ENCODE data around the gene PGLYRP1. TPM values are rescaled to one million over a fixed set of nuclear protein-coding genes. Genes with fewer than 3 reads are reported as not detected.

Gene PGLYRP1
- total RNA-seq, 2 experiments from 2014 or later: not detected

GRCh38 chr19:46068345-46069258, 45.7 kb upstream of the PGLYRP1 start:
- no TSS peak for BruUV-seq (replicated peaks)
- Histone ChIP-seq H3K4me2 (ENCODE audit: low read length) (no peak overlapping the region), H3K9me2 (ENCODE audit: insufficient read depth, low read length) (no peaks in the 10 kb centered on the region)

DNA sequence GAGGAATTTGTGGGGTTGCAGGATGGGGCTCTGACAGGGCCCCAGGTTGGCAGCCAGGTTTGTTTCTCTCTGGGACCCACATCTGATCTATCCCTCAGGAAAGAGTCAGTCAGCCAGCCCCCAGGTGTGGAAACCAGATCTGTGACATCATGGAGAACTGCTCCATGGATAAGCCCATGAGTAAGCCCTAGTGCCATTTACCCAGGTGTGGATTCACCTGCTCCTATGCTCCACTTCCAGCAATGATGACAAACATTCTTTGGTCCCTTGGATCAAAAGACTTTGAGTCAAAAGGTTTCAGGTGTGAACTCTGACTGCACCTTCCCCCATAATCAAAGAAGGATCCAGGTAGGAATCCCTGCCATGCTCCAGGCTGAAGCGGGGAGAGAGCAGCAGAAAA, 44.8 kb upstream of the PGLYRP1 start:
- H2AFZ ChIP-seq (ENCODE audit: low read length): no peak overlapping the region
- H4K20me1 ChIP-seq (ENCODE audit: insufficient read depth, low read length): no peaks in the 10 kb centered on the region
- H3K36me3 ChIP-seq (ENCODE audit: insufficient read depth, low read length): no peaks in the 10 kb centered on the region
- ChIA-PET POLR2A (no interaction called here), CTCF (ENCODE audit: unreplicated experiment) (no interaction called here)
- no TSS peak for BruUV-seq (replicated peaks)
- intact Hi-C loops (cut with micrococcal nuclease; ENCODE audit: unreplicated experiment): no loop called here
- H3K9me3 ChIP-seq (ENCODE audit: low read length): no peaks in the 10 kb centered on the region
- no peak overlapping the region for H3K4me3 ChIP-seq (ENCODE audit: low read depth, low read length, poor library complexity, severe bottlenecking)
- no peak overlapping the region for H3K4me2 ChIP-seq (ENCODE audit: low read length)
- no peak for DNase-seq (ENCODE audit: low spot score)
- TF ChIP-seq CTCF (conservative IDR thresholded peaks at IDR 0.05; ENCODE audit: low read length) (no peak), EZH2phosphoT487 (IDR thresholded peaks at IDR 0.05; ENCODE audit: borderline replicate concordance, low read depth, low read length) (no peak)
- no peaks in the 10 kb centered on the region for H3K9me2 ChIP-seq (ENCODE audit: insufficient read depth, low read length)
- H3K79me2 ChIP-seq (ENCODE audit: insufficient read depth, low read depth, low read length): no peaks in the 10 kb centered on the region
- H3K27ac ChIP-seq (ENCODE audit: low read depth, low read length, poor library complexity, severe bottlenecking): no peak overlapping the region
- no peaks in the 10 kb centered on the region for H3K4me1 ChIP-seq (ENCODE audit: insufficient read depth, low read length, poor library complexity, severe bottlenecking)

More at GRCh38 chr19:46068345-46069258, 45.7 kb upstream of the PGLYRP1 start:
- Histone ChIP-seq H3K79me2 (ENCODE audit: insufficient read depth, low read depth, low read length) (no peaks in the 10 kb centered on the region), H3K36me3 (ENCODE audit: insufficient read depth, low read length) (no peaks in the 10 kb centered on the region), H4K20me1 (ENCODE audit: insufficient read depth, low read length) (no peaks in the 10 kb centered on the region), H3K9me3 (ENCODE audit: low read length) (no peaks in the 10 kb centered on the region), H3K4me3 (ENCODE audit: low read depth, low read length, poor library complexity, severe bottlenecking) (no peak overlapping the region), H3K27ac (ENCODE audit: low read depth, low read length, poor library complexity, severe bottlenecking) (no peak overlapping the region), H3K4me1 (ENCODE audit: insufficient read depth, low read length, poor library complexity, severe bottlenecking) (no peaks in the 10 kb centered on the region), H2AFZ (ENCODE audit: low read length) (no peak overlapping the region)
- DNase-seq (ENCODE audit: low spot score): no peak
- no peak for TF ChIP-seq EZH2phosphoT487 (IDR thresholded peaks at IDR 0.05; ENCODE audit: borderline replicate concordance, low read depth, low read length)
- TF ChIP-seq CTCF (conservative IDR thresholded peaks at IDR 0.05; ENCODE audit: low read length): no peak
- POLR2A ChIA-PET: no interaction called here
- intact Hi-C loops (cut with micrococcal nuclease; ENCODE audit: unreplicated experiment): no loop called here
- CTCF ChIA-PET (ENCODE audit: unreplicated experiment): no interaction called here

DNA sequence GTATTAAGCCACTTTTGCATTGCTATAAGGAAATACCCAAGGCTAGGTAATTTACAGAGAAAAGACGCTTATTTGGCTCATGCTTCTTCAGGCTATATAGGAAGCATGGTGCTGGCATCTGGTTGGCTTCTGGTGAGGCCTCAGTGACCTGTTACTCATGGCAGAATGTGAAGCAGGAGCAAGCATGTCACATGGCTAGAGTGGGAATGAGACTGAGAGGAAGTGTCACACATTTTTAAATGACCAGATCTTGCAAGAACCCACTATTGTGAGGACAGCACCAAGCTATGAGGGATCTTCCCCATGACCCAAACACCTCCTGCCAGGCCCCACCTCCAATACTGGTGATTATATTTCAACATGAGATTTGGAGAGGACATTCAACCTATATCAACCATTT, 43.6 kb upstream of the PGLYRP1 start:
- Histone ChIP-seq H3K36me3 (ENCODE audit: insufficient read depth, low read length) (no peaks in the 10 kb centered on the region), H3K9me3 (ENCODE audit: low read length) (no peaks in the 10 kb centered on the region), H2AFZ (ENCODE audit: low read length) (no peak overlapping the region), H4K20me1 (ENCODE audit: insufficient read depth, low read length) (no peaks in the 10 kb centered on the region), H3K4me1 (ENCODE audit: insufficient read depth, low read length, poor library complexity, severe bottlenecking) (no peaks in the 10 kb centered on the region), H3K79me2 (ENCODE audit: insufficient read depth, low read depth, low read length) (no peaks in the 10 kb centered on the region), H3K9me2 (ENCODE audit: insufficient read depth, low read length) (no peaks in the 10 kb centered on the region), H3K4me3 (ENCODE audit: low read depth, low read length, poor library complexity, severe bottlenecking) (no peak overlapping the region), H3K27ac (ENCODE audit: low read depth, low read length, poor library complexity, severe bottlenecking) (no peak overlapping the region), H3K4me2 (ENCODE audit: low read length) (no peak overlapping the region)
- ChIA-PET CTCF (ENCODE audit: unreplicated experiment) (no interaction called here), POLR2A (no interaction called here)
- intact Hi-C loops (cut with micrococcal nuclease; ENCODE audit: unreplicated experiment): no loop called here
- BruUV-seq (replicated peaks): no TSS peak
- DNase-seq (ENCODE audit: low spot score): no peak
- TF ChIP-seq CTCF (conservative IDR thresholded peaks at IDR 0.05; ENCODE audit: low read length) (no peak), EZH2phosphoT487 (IDR thresholded peaks at IDR 0.05; ENCODE audit: borderline replicate concordance, low read depth, low read length) (no peak)
